Esophagus muscularis mucosa (tissue), 4 donors: ENCODE measurements around the gene ZNF385D. TPM values are rescaled to one million over a fixed set of nuclear protein-coding genes. Genes with fewer than 3 reads are reported as not detected.
A peak's percentile ranks its signal among the peaks of the same experiment; 100 is the strongest.

Source experiments
- DNase-seq: peaks from one replicate; pipeline ENCODE4 v3.0.0-alpha.2; 2017; ENCODE audit errors: extremely low spot score
- H3K27ac ChIP-seq, 4 donors: fragments of 200-600 bp; sonication (generic); replicated peaks in 1 of 4; 1 replicate in 3 of 4; 2 replicates in 1 of 4; pipeline ENCODE4 v1.5.1; 2016 to 2019; ENCODE audit warnings: mild to moderate bottlenecking in 1 of 4
- H3K27me3 ChIP-seq, 4 donors: fragments of 200-600 bp; sonication (generic); one replicate each; pipeline versions ENCODE4 v1.5.1 to v1.6.0; 2016 to 2019
- H3K36me3 ChIP-seq, 4 donors: fragments of 200-600 bp; sonication (generic); one replicate each; pipeline ENCODE4 v1.5.1; 2016 to 2019
- H3K4me1 ChIP-seq, 4 donors: fragments of 200-600 bp; sonication (generic); one replicate each; pipeline ENCODE4 v1.5.1; 2016 to 2019
- H3K4me3 ChIP-seq, 4 donors: fragments of 200-600 bp; sonication (generic); 1 replicate in 2 of 4; 2 replicates in 2 of 4; pipeline ENCODE4 v1.5.1; 2016 to 2019; ENCODE audit warnings: mild to moderate bottlenecking in 4 of 4, moderate library complexity in 1 of 4
- H3K9me3 ChIP-seq, 4 donors: fragments of 200-600 bp; sonication (generic); 1 replicate in 3 of 4; 2 replicates in 1 of 4; pipeline ENCODE4 v1.5.1; 2016 to 2019
- CTCF ChIP-seq, 3 experiments: fragments of 200-600 bp in 2 of 3; fragments of 450-650 bp in 1 of 3; sonication (generic) in 2 of 3; IDR thresholded peaks; one replicate each; pipeline ENCODE4 v1.5.1; 2017 to 2019; ENCODE audit warnings: antibody characterized with exemption in 3 of 3, mild to moderate bottlenecking in 2 of 3, moderate library complexity in 1 of 3
- EP300 ChIP-seq: sonication (generic); formaldehyde crosslinking; IDR thresholded peaks from one replicate; pipeline ENCODE4 v1.6.1; 2017; ENCODE audit warnings: antibody characterized with exemption
- POLR2A ChIP-seq: fragments of 450-650 bp; IDR thresholded peaks from one replicate; pipeline ENCODE4 v1.6.1; 2017; ENCODE audit warnings: antibody characterized with exemption, moderate library complexity, mild to moderate bottlenecking, low read depth
- POLR2AphosphoS5 ChIP-seq, 2 donors: sonication (generic); formaldehyde crosslinking; IDR thresholded peaks; one replicate each; pipeline ENCODE4 v1.6.1; 2017; ENCODE audit warnings: antibody characterized with exemption in 2 of 2
- WGBS: methylation state at CpG from one replicate; pipeline ENCODE4 v1.1.5; 2018; 5-methylcytosine and 5-hydroxymethylcytosine counted together
- intact Hi-C: fragments of 100-400 bp; cut with DNase I; formaldehyde crosslinking; loops from one replicate; pipeline ENCODE4 v1.15.1; 2023
- total RNA-seq, 4 donors: library from RNA; depleted of rRNA; stranded (reverse); fragments of >200 nt; gene quantifications; one replicate each; pipeline versions ENCODE4 v1.1.0 to v1.2.1, GENCODE V29; 2016

Gene ZNF385D
- total RNA-seq, 4 donors from 2014 or later: 7.7 to 11.2 (median 8.2) TPM

- intact Hi-C loops: no loop called here
- H3K4me3 ChIP-seq: no peak overlapping the region
- no peak overlapping the region for H3K27ac ChIP-seq
- H3K9me3 ChIP-seq: peaks cover 0 to 4% (median 0%) of the 10 kb centered on the region in 4 donors
- 70% methylated on average over 2 of the region's 2 CpGs for WGBS
- peaks cover 12 to 27% (median 22%) of the 10 kb centered on the region in 4 donors for H3K4me1 ChIP-seq
- no peaks in the 10 kb centered on the region for H3K36me3 ChIP-seq
- DNase-seq: no peak
- H3K27me3 ChIP-seq: no peaks in the 10 kb centered on the region
- TF ChIP-seq POLR2AphosphoS5 (IDR thresholded peaks at IDR 0.05): no peak
- TF ChIP-seq CTCF (IDR thresholded peaks at IDR 0.05): no peak
- no peak for TF ChIP-seq EP300
- no peak for TF ChIP-seq POLR2A
These were observed 43.3 kb upstream of the ZNF385D start for GRCh38 chr3:21794291-21794690.

GRCh38 chr3:21792176-21792575 is 41.2 kb upstream of the ZNF385D start:
- no peaks in the 10 kb centered on the region for H3K9me3 ChIP-seq
- DNase-seq: no peak
- intact Hi-C loops: no loop called here
- H3K36me3 ChIP-seq: no peaks in the 10 kb centered on the region
- H3K4me1 ChIP-seq: peaks cover 12 to 27% (median 22%) of the 10 kb centered on the region in 4 donors
- WGBS: 100% methylated on average over 1 of the region's 1 CpG
- no peak overlapping the region for H3K27ac ChIP-seq
- H3K4me3 ChIP-seq: no peak overlapping the region
- TF ChIP-seq EP300 (no peak), POLR2AphosphoS5 (IDR thresholded peaks at IDR 0.05) (no peak), CTCF (IDR thresholded peaks at IDR 0.05) (no peak), POLR2A (no peak)
- H3K27me3 ChIP-seq: no peaks in the 10 kb centered on the region

DNA sequence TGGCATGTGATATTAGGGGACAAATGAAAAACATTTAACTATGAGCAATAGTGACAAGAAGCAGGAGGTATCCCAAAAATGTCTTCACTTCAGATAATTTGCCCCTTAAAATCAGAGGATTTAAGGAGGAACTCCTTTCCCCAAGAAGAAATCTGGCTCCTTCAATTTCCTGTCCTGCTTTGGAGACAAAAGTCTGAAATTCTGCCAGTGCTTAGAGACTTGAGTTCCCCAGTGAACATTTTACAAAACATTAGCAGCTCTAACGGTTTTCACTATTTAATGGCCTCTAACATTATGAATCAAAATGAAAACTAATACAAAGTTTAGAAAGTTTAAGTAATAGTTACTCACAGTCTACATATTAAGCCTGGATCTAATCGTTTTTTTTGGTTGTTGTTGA is 40.3 kb upstream of the ZNF385D start:
- Histone ChIP-seq H3K36me3 (no peaks in the 10 kb centered on the region), H3K27me3 (no peaks in the 10 kb centered on the region), H3K9me3 (no peaks in the 10 kb centered on the region), H3K27ac (peak overlapping the region in 1 of 4 donors; percentile 2), H3K4me1 (peaks cover 12 to 28% (median 26%) of the 10 kb centered on the region in 4 donors), H3K4me3 (no peak overlapping the region)
- no peak for DNase-seq
- intact Hi-C loops: no loop called here
- TF ChIP-seq POLR2AphosphoS5 (IDR thresholded peaks at IDR 0.05): no peak
- no peak for TF ChIP-seq POLR2A
- TF ChIP-seq CTCF (IDR thresholded peaks at IDR 0.05): no peak
- TF ChIP-seq EP300: no peak
- WGBS: 64% methylated on average over 2 of the region's 2 CpGs

DNA sequence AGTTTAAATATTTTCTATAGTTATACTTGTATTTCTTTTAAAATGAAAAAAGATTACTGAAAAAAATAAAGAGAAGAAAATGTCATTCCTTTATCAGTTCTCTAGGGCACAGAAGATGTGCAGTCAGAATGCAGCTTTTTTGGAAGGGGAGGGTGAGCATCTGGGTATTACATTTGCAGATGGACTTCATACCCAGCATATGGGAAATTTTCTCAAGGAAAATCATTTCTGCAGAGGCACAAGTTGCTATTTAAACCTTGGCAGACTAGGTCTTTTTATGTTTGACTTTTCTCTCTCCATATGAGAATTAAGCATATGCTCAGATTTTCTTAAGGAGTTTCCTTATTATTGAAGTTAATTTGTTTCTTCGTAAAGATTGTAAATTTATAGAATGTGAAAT is 39.5 kb upstream of the ZNF385D start:
- intact Hi-C loops: no loop called here
- DNase-seq: no peak
- WGBS: 79% methylated on average over 1 of the region's 1 CpG
- no peaks in the 10 kb centered on the region for H3K27me3 ChIP-seq
- H3K27ac ChIP-seq: no peak overlapping the region
- H3K4me3 ChIP-seq: no peak overlapping the region
- no peaks in the 10 kb centered on the region for H3K36me3 ChIP-seq
- no peaks in the 10 kb centered on the region for H3K9me3 ChIP-seq
- peaks cover 9 to 27% (median 23%) of the 10 kb centered on the region in 4 donors for H3K4me1 ChIP-seq
- no peak for TF ChIP-seq CTCF (IDR thresholded peaks at IDR 0.05)
- TF ChIP-seq EP300: no peak
- no peak for TF ChIP-seq POLR2A
- TF ChIP-seq POLR2AphosphoS5 (IDR thresholded peaks at IDR 0.05): no peak

DNA sequence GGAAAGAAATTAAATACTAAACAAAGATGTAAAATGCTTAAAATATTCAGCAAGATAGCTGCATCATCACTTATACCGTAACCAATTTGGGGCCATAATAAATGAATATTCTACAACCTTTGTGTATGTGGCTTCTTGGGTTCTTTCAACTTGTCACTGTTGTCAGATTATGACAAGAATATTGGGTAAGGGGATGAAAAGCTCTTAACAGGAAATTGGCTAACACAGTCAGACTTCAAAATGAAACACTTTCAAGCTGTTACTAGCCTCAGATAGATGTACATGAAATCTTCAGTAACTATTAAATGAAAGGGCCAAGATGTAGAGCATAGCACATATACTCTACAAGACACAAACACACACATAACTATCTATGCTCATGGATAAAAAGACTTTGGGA is 38.7 kb upstream of the ZNF385D start:
- intact Hi-C loops: no loop called here
- TF ChIP-seq POLR2AphosphoS5 (IDR thresholded peaks at IDR 0.05) (no peak), EP300 (no peak), CTCF (IDR thresholded peaks at IDR 0.05) (no peak), POLR2A (no peak)
- Histone ChIP-seq H3K9me3 (no peaks in the 10 kb centered on the region), H3K27ac (no peak overlapping the region), H3K36me3 (no peaks in the 10 kb centered on the region), H3K4me3 (no peak overlapping the region), H3K27me3 (no peaks in the 10 kb centered on the region), H3K4me1 (peaks cover 10 to 23% (median 17%) of the 10 kb centered on the region in 4 donors)
- no peak for DNase-seq
- WGBS: 94% methylated on average over 1 of the region's 1 CpG
